Duodenal mucosa (tissue), 2 donors: ENCODE measurements around the gene PTGS2.
"Not testable (repeated sequence)": the region's sequence is repeated elsewhere in the genome, so short reads cannot be mapped to it uniquely, and the experiment has no call there.

ENCODE experiments used
- H3K27ac ChIP-seq: one replicate; pipeline ENCODE4 v1.7.0; 2013; ENCODE audit warnings: low read depth, low read length
- H3K27me3 ChIP-seq, 2 donors: one replicate each; pipeline ENCODE4 v1.7.0; 2013; ENCODE audit warnings: low read length in 2 of 2, control low read depth in 1 of 2; ENCODE audit not compliant: insufficient read depth in 2 of 2, control insufficient read depth in 1 of 2
- H3K36me3 ChIP-seq, 2 donors: one replicate each; pipeline ENCODE4 v1.7.0; 2013; ENCODE audit warnings: low read length in 2 of 2, control low read depth in 1 of 2; ENCODE audit not compliant: insufficient read depth in 2 of 2, control insufficient read depth in 1 of 2
- H3K4me1 ChIP-seq, 2 donors: one replicate each; pipeline ENCODE4 v1.7.0; 2013; ENCODE audit warnings: low read length in 2 of 2, control low read depth in 1 of 2; ENCODE audit not compliant: insufficient read depth in 2 of 2, control insufficient read depth in 1 of 2
- H3K4me3 ChIP-seq, 2 donors: one replicate each; pipeline ENCODE4 v1.7.0; 2013; ENCODE audit warnings: low read length in 2 of 2, low read depth in 1 of 2
- H3K9ac ChIP-seq, 2 donors: one replicate each; pipeline ENCODE4 v1.7.0; 2013; ENCODE audit warnings: low read length in 2 of 2, low read depth in 1 of 2
- H3K9me3 ChIP-seq, 2 donors: one replicate each; pipeline ENCODE4 v1.7.0; 2013; ENCODE audit warnings: low read length in 2 of 2, control low read depth in 1 of 2; ENCODE audit not compliant: control insufficient read depth in 1 of 2

PTGS2 gene

GRCh38 chr1:186671136-186671825 is 8.9 kb downstream of the PTGS2 start:
- Histone ChIP-seq H3K4me1 (no peaks in the 10 kb centered on the region), H3K4me3 (no peak overlapping the region), H3K9ac (no peak overlapping the region), H3K9me3 (no peaks in the 10 kb centered on the region), H3K27ac (no peak overlapping the region), H3K36me3 (no peaks in the 10 kb centered on the region), H3K27me3 (no peaks in the 10 kb centered on the region)

GRCh38 chr1:186670297-186671135 is 9.7 kb downstream of the PTGS2 start:
- Histone ChIP-seq H3K9me3 (no peaks in the 10 kb centered on the region), H3K27me3 (no peaks in the 10 kb centered on the region)

GRCh38 chr1:186669784-186670183 is 10.4 kb downstream of the PTGS2 start:
- H3K4me3 ChIP-seq, H3K27me3 ChIP-seq, H3K27ac ChIP-seq, H3K4me1 ChIP-seq, H3K36me3 ChIP-seq, H3K9ac ChIP-seq, H3K9me3 ChIP-seq: not testable (repeated sequence)

More at GRCh38 chr1:186670297-186671135, 9.7 kb downstream of the PTGS2 start:
- H3K4me1 ChIP-seq, result no peaks in the 10 kb centered on the region
- no peaks in the 10 kb centered on the region for H3K36me3 ChIP-seq
- H3K9ac ChIP-seq, result no peak overlapping the region
- H3K4me3 ChIP-seq, result no peak overlapping the region
- no peak overlapping the region for H3K27ac ChIP-seq

GRCh38 chr1:186664217-186664616 is 16.0 kb downstream of the PTGS2 start:
- H3K27me3 ChIP-seq, H3K4me1 ChIP-seq, H3K36me3 ChIP-seq, H3K9me3 ChIP-seq, H3K4me3 ChIP-seq, H3K9ac ChIP-seq, H3K27ac ChIP-seq: not testable (repeated sequence)

GRCh38 chr1:186662752-186663151 is 17.5 kb downstream of the PTGS2 start:
- no peaks in the 10 kb centered on the region for H3K4me1 ChIP-seq
- H3K27me3 ChIP-seq, result no peaks in the 10 kb centered on the region
- H3K4me3 ChIP-seq, result no peak overlapping the region
- H3K9me3 ChIP-seq, result no peaks in the 10 kb centered on the region
- no peak overlapping the region for H3K27ac ChIP-seq
- no peaks in the 10 kb centered on the region for H3K36me3 ChIP-seq
- H3K9ac ChIP-seq, result no peak overlapping the region

- no peak overlapping the region for H3K9ac ChIP-seq
- H3K36me3 ChIP-seq, result no peaks in the 10 kb centered on the region
- H3K4me1 ChIP-seq, result no peaks in the 10 kb centered on the region
- no peak overlapping the region for H3K27ac ChIP-seq
- H3K27me3 ChIP-seq, result no peaks in the 10 kb centered on the region
- no peaks in the 10 kb centered on the region for H3K9me3 ChIP-seq
- no peak overlapping the region for H3K4me3 ChIP-seq
Observed at GRCh38 chr1:186659890-186660341, 20.3 kb downstream of the PTGS2 start.

GRCh38 chr1:186658999-186659398 is 21.2 kb downstream of the PTGS2 start:
- no peak overlapping the region for H3K9ac ChIP-seq
- H3K36me3 ChIP-seq, result no peaks in the 10 kb centered on the region
- H3K9me3 ChIP-seq, result no peaks in the 10 kb centered on the region
- no peak overlapping the region for H3K27ac ChIP-seq
- no peaks in the 10 kb centered on the region for H3K4me1 ChIP-seq
- no peaks in the 10 kb centered on the region for H3K27me3 ChIP-seq
- no peak overlapping the region for H3K4me3 ChIP-seq

- H3K9ac ChIP-seq, result no peak overlapping the region
Observed at GRCh38 chr1:186657481-186657880, 22.7 kb downstream of the PTGS2 start.

GRCh38 chr1:186655876-186656275 is 24.3 kb downstream of the PTGS2 start:
- Histone ChIP-seq H3K4me1 (no peaks in the 10 kb centered on the region), H3K36me3 (no peaks in the 10 kb centered on the region), H3K9me3 (no peaks in the 10 kb centered on the region), H3K4me3 (no peak overlapping the region), H3K27ac (no peak overlapping the region), H3K27me3 (no peaks in the 10 kb centered on the region), H3K9ac (no peak overlapping the region)

More at GRCh38 chr1:186657481-186657880, 22.7 kb downstream of the PTGS2 start:
- H3K27me3 ChIP-seq, result no peaks in the 10 kb centered on the region
- H3K9me3 ChIP-seq, result no peaks in the 10 kb centered on the region
- no peak overlapping the region for H3K27ac ChIP-seq
- H3K4me1 ChIP-seq, result no peaks in the 10 kb centered on the region
- no peaks in the 10 kb centered on the region for H3K36me3 ChIP-seq
- H3K4me3 ChIP-seq, result no peak overlapping the region

GRCh38 chr1:186654741-186655140 is 25.5 kb downstream of the PTGS2 start:
- H3K36me3 ChIP-seq, result no peaks in the 10 kb centered on the region
- H3K4me1 ChIP-seq, result no peaks in the 10 kb centered on the region
- H3K27me3 ChIP-seq, result no peaks in the 10 kb centered on the region
- H3K9ac ChIP-seq, result no peak overlapping the region
- no peak overlapping the region for H3K27ac ChIP-seq
- no peak overlapping the region for H3K4me3 ChIP-seq
- no peaks in the 10 kb centered on the region for H3K9me3 ChIP-seq
